ENCODE measurements around the gene SUCO. TPM values are rescaled to one million over a fixed set of nuclear protein-coding genes. Genes with fewer than 3 reads are reported as not detected.
A peak's percentile ranks its signal among the peaks of the same experiment; 100 is the strongest.

Gene SUCO
- total RNA-seq, 5 donors from 2014 or later (not counting 1 experiment from before 2014, with no cell fraction given) = 43.7 to 87.1 (median 47.9) TPM

DNA sequence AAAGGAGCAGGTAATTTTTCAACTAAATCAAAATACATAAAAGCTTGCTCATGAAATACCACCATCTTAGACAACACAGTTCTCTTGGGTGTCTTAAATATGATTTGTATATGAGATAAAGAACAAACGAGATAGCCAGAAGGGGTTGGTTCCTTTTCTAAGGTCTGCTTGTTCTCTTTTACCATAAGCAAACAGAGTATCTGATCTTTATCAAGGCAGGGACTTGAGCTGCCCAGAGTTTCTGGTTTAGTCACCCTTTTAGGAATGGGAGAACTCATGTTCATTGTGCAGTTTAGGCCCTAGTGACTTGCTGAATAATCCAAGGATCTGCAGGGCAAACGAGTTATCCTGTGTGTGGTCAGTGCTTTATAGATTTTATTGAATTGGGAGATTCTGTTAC, 3.0 kb upstream of the SUCO start:
- H3K27ac Mint-ChIP-seq = no peak overlapping the region
- peaks cover 21 to 34% (median 28%) of the 10 kb centered on the region in 3 donors for H3K4me1 Mint-ChIP-seq
- H3K27me3 Mint-ChIP-seq = peaks cover 2 to 8% of the 10 kb centered on the region in 2 donors
- ChIA-PET POLR2A (no interaction called here), CTCF (no interaction called here)
- WGBS (ENCODE audit: insufficient coverage) = 67% methylated on average over 1 of the region's 2 CpGs
- H3K4me3 ChIP-seq (ENCODE audit: control insufficient read depth in 1 of 2, extremely low read depth in 1 of 2, low read length in 1 of 2) = no peak overlapping the region
- H3K9me3 ChIP-seq = no peaks in the 10 kb centered on the region
- ATAC-seq (replicated peaks in 1 of 4) (no peak), DNase-seq (no peak)
- no peaks in the 10 kb centered on the region for H3K9me3 Mint-ChIP-seq
- H3K27ac ChIP-seq (ENCODE audit: low read length) = no peak overlapping the region
- no peaks in the 10 kb centered on the region for H3K36me3 ChIP-seq (ENCODE audit: control insufficient read depth in 2 of 2, extremely low read depth in 1 of 2, insufficient read depth in 1 of 2, low read length in 1 of 2)
- no peak overlapping the region for H3K4me3 Mint-ChIP-seq
- H3K4me1 ChIP-seq (ENCODE audit: control insufficient read depth in 1 of 2, extremely low read depth in 1 of 2, insufficient read depth in 2 of 2, low read length in 2 of 2) = peaks cover 0 to 15% of the 10 kb centered on the region in 2 experiments
- no peaks in the 10 kb centered on the region for H3K27me3 ChIP-seq (replicated peaks in 1 of 2; ENCODE audit: control insufficient read depth in 2 of 2, extremely low read depth in 1 of 2, insufficient read depth in 2 of 2, low read length in 1 of 2)
- H3K36me3 Mint-ChIP-seq = no peaks in the 10 kb centered on the region

DNA sequence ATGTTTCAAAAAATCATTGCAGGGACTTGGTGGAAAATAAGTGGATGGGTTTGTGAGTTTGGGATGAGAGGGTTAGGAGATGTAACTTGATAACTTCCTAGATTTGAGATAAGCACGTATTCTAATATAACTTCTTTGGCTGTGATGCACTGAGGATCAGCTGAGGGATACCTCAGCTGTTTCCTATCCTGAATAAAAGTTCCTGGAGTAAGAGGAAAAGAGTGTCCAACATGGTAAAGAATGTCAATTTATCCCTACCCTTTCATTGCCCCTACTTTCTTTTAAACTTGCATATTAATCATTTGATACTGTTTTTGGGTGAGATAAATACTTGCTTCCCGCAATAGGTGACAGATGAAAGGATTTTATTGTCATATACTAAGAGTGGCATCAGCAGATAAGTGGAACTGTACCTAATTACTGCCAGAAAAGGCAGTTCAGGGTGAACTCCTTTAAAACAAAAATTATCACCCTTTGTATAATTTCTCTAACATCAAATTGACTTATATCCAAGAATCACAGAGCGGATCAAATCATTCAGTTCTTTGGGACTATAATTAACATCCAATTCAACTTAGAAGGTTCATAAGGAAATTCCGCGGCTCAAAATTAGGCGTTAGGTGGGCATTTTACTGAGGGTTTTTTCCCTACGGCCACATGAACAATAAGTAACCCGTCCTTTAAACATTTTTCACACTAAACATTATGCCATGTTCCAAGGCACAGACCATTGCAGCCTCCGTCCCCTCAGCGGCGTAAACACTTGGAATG, 1.4 kb upstream of the SUCO start:
- ChIA-PET POLR2A (interaction anchor here (0.5 to 1.5 kb wide), 9 partner anchors 8 to 1337 kb away, joined by 3 to 10 read pairs (median 3); partner anchors contain the start of genes GAS5 (in 1 of the 2) and ZBTB37 (in 1 of the 2)), CTCF (interaction anchor here in 1 of 2 donors (0.7 to 1.0 kb wide), 5 partner anchors 12 to 88 kb away, joined by 3 to 4 read pairs (median 4); no protein-coding TSS in a partner anchor)
- Mint-ChIP-seq H3K4me1 (peaks cover 37 to 50% (median 44%) of the 10 kb centered on the region in 3 donors), H3K27me3 (peaks cover 2 to 8% of the 10 kb centered on the region in 2 donors), H3K4me3 (peak overlapping the region; percentile 94 to 95 (median 95)), H3K36me3 (no peaks in the 10 kb centered on the region), H3K27ac (peak overlapping the region; percentile 100), H3K9me3 (no peaks in the 10 kb centered on the region)
- DNase-seq (no peak), ATAC-seq (replicated peaks in 1 of 4) (no peak)
- H3K36me3 ChIP-seq (ENCODE audit: control insufficient read depth in 2 of 2, extremely low read depth in 1 of 2, insufficient read depth in 1 of 2, low read length in 1 of 2) = no peaks in the 10 kb centered on the region
- WGBS (ENCODE audit: insufficient coverage) = no CpG with 5 or more reads among the region's 11 CpGs
- no peaks in the 10 kb centered on the region for H3K27me3 ChIP-seq (replicated peaks in 1 of 2; ENCODE audit: control insufficient read depth in 2 of 2, extremely low read depth in 1 of 2, insufficient read depth in 2 of 2, low read length in 1 of 2)
- peak overlapping the region; percentile 82 to 85 for H3K4me3 ChIP-seq (ENCODE audit: control insufficient read depth in 1 of 2, extremely low read depth in 1 of 2, low read length in 1 of 2)
- H3K9me3 ChIP-seq = no peaks in the 10 kb centered on the region
- peak overlapping the region; percentile 100 for H3K27ac ChIP-seq (ENCODE audit: low read length)
- H3K4me1 ChIP-seq (ENCODE audit: control insufficient read depth in 1 of 2, extremely low read depth in 1 of 2, insufficient read depth in 2 of 2, low read length in 2 of 2) = peaks cover 0 to 26% of the 10 kb centered on the region in 2 experiments

DNA sequence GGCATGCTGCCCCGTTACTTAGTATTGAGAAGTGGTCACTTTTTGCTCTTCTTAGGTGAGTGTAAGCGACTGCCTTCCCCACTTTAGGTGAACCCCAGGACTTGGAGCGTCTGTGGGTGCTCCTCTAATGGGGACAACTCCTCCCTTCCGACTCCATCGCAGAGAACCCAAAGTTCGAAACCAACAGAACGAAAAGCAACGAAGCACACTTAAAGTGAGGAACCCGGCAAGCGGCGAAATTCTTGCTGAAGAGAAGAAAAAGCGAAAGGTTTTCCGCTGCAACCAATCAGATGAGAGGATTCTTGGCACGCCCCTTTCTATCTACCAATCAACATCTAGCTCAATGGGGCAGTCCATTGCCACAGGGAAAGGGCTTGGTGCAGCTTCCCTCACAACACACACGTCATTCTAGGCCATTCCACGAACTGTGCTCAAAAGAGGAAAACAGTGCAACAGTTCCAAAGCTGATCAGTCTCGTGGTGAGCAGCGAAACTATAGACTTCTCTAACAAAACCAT, 709 bp upstream of the SUCO start:
- no peaks in the 10 kb centered on the region for H3K9me3 ChIP-seq
- peak overlapping the region; percentile 100 for H3K27ac ChIP-seq (ENCODE audit: low read length)
- ChIA-PET POLR2A (interaction anchor here (0.5 to 1.5 kb wide), 12 partner anchors 10 to 1336 kb away, joined by 3 to 10 read pairs (median 3); partner anchors contain the start of genes GAS5 (in 1 of the 2) and ZBTB37 (in 1 of the 2)), CTCF (interaction anchor here in 1 of 2 donors (0.6 to 1.0 kb wide), 6 partner anchors 14 to 138 kb away, joined by 3 to 4 read pairs (median 4); no protein-coding TSS in a partner anchor)
- no peaks in the 10 kb centered on the region for H3K9me3 Mint-ChIP-seq
- no peaks in the 10 kb centered on the region for H3K36me3 ChIP-seq (ENCODE audit: control insufficient read depth in 2 of 2, extremely low read depth in 1 of 2, insufficient read depth in 1 of 2, low read length in 1 of 2)
- no peaks in the 10 kb centered on the region for H3K27me3 ChIP-seq (replicated peaks in 1 of 2; ENCODE audit: control insufficient read depth in 2 of 2, extremely low read depth in 1 of 2, insufficient read depth in 2 of 2, low read length in 1 of 2)
- H3K36me3 Mint-ChIP-seq = no peaks in the 10 kb centered on the region
- WGBS (ENCODE audit: insufficient coverage) = 0% methylated on average over 10 of the region's 18 CpGs
- peaks cover 2 to 8% of the 10 kb centered on the region in 2 donors for H3K27me3 Mint-ChIP-seq
- DNase-seq (peak in 34 of 35 experiments; percentile 71 to 96 (median 89)), ATAC-seq (replicated peaks in 1 of 4) (peak; percentile 73 to 79 (median 75))
- H3K4me1 Mint-ChIP-seq = peaks cover 41 to 55% (median 48%) of the 10 kb centered on the region in 3 donors
- peaks cover 0 to 26% of the 10 kb centered on the region in 2 experiments for H3K4me1 ChIP-seq (ENCODE audit: control insufficient read depth in 1 of 2, extremely low read depth in 1 of 2, insufficient read depth in 2 of 2, low read length in 2 of 2)
- H3K27ac Mint-ChIP-seq = peak overlapping the region; percentile 100
- H3K4me3 Mint-ChIP-seq = peak overlapping the region; percentile 94 to 95 (median 95)
- H3K4me3 ChIP-seq (ENCODE audit: control insufficient read depth in 1 of 2, extremely low read depth in 1 of 2, low read length in 1 of 2) = peak overlapping the region; percentile 82 to 85

DNA sequence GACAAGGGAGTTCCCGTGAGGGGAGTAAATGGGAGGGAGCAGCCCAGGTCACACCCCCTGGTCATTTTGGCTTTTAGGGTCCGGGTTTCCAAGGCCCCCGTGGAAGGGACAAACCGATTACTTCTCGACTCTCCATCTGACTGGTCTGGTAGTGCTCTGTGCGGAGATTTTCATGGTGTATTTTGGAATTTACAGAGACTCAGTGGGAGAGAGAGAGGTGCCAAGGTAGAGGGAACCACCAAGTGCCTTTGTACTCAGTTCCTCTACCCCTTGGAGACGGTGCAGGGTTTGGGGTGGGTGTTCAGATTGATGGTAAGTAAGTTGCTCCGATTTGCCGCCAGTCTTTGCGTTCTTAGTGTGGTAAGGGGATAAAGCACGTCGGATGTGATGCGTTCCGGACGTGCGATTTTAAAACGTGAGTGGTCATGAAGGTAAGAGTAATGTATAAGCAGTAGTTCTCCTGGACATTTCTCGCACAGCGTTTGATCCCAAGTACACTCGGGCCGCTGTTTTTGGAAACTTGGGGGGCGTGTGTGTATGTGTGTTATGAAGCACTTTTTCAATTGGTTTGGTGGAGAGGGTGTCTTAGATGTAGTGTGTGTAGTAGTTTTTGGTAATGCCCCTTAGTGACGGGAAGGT, 682 bp downstream of the SUCO start:
- H3K27me3 Mint-ChIP-seq = peaks cover 1 to 6% of the 10 kb centered on the region in 2 donors
- peak overlapping the region; percentile 85 to 93 for H3K4me3 ChIP-seq (ENCODE audit: control insufficient read depth in 1 of 2, extremely low read depth in 1 of 2, low read length in 1 of 2)
- ChIA-PET POLR2A (interaction anchor here in 1 of 2 donors (1.5 kb wide), 2 partner anchors 45 to 1335 kb away, joined by 3 to 10 read pairs; partner anchors contain the start of genes GAS5 and ZBTB37), CTCF (interaction anchor here in 1 of 2 donors (1.0 kb wide), 1 partner anchor 80 kb away, joined by 3 read pairs; no protein-coding TSS in a partner anchor)
- peak overlapping the region; percentile 100 for H3K27ac ChIP-seq (ENCODE audit: low read length)
- no peaks in the 10 kb centered on the region for H3K36me3 Mint-ChIP-seq
- peaks cover 0 to 28% of the 10 kb centered on the region in 2 experiments for H3K4me1 ChIP-seq (ENCODE audit: control insufficient read depth in 1 of 2, extremely low read depth in 1 of 2, insufficient read depth in 2 of 2, low read length in 2 of 2)
- DNase-seq (peak in 32 of 35 experiments; percentile 12 to 61 (median 36)), ATAC-seq (replicated peaks in 1 of 4) (no peak)
- H3K27me3 ChIP-seq (replicated peaks in 1 of 2; ENCODE audit: control insufficient read depth in 2 of 2, extremely low read depth in 1 of 2, insufficient read depth in 2 of 2, low read length in 1 of 2) = no peaks in the 10 kb centered on the region
- WGBS (ENCODE audit: insufficient coverage) = under 1% methylated on average over 20 of the region's 23 CpGs
- peak overlapping the region; percentile 94 to 95 (median 95) for H3K4me3 Mint-ChIP-seq
- H3K4me1 Mint-ChIP-seq = peaks cover 52 to 68% (median 59%) of the 10 kb centered on the region in 3 donors
- H3K36me3 ChIP-seq (ENCODE audit: control insufficient read depth in 2 of 2, extremely low read depth in 1 of 2, insufficient read depth in 1 of 2, low read length in 1 of 2) = no peaks in the 10 kb centered on the region
- no peaks in the 10 kb centered on the region for H3K9me3 ChIP-seq
- peak overlapping the region; percentile 100 for H3K27ac Mint-ChIP-seq
- no peaks in the 10 kb centered on the region for H3K9me3 Mint-ChIP-seq

DNA sequence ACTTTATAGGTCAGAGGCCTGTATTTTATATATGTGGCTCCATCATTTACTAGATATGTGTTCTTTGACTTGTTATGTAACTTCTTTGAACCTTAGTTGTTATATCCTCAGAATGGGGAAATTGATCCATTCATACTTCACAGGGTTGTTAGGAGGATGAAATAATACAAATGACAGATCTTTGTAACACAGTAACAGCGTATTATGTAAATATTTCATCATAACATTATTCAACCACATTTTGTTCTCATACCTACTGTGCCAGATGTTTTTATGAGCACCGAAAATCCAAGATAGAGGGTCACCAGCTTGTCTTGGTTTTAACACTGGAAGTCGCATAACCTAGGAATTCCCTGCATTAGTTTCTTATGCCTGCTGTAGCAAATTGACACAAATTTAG, 3.3 kb downstream of the SUCO start:
- ATAC-seq (replicated peaks in 1 of 4) = no peak
- no peak for DNase-seq
- H3K9me3 Mint-ChIP-seq = no peaks in the 10 kb centered on the region
- CTCF ChIA-PET = interaction anchor here in 1 of 2 donors (1.0 to 1.4 kb wide), 3 partner anchors 9 to 184 kb away, joined by 3 to 5 read pairs (median 3); no protein-coding TSS in a partner anchor
- Histone ChIP-seq H3K36me3 (ENCODE audit: control insufficient read depth in 2 of 2, extremely low read depth in 1 of 2, insufficient read depth in 1 of 2, low read length in 1 of 2) (no peaks in the 10 kb centered on the region), H3K27ac (ENCODE audit: low read length) (no peak overlapping the region), H3K4me3 (ENCODE audit: control insufficient read depth in 1 of 2, extremely low read depth in 1 of 2, low read length in 1 of 2) (no peak overlapping the region), H3K27me3 (replicated peaks in 1 of 2; ENCODE audit: control insufficient read depth in 2 of 2, extremely low read depth in 1 of 2, insufficient read depth in 2 of 2, low read length in 1 of 2) (no peaks in the 10 kb centered on the region), H3K9me3 (no peaks in the 10 kb centered on the region), H3K4me1 (ENCODE audit: control insufficient read depth in 1 of 2, extremely low read depth in 1 of 2, insufficient read depth in 2 of 2, low read length in 2 of 2) (peaks cover 0 to 38% of the 10 kb centered on the region in 2 experiments)
- H3K36me3 Mint-ChIP-seq = no peaks in the 10 kb centered on the region
- peaks cover 70 to 86% (median 74%) of the 10 kb centered on the region in 3 donors for H3K4me1 Mint-ChIP-seq
- WGBS (ENCODE audit: insufficient coverage) = 100% methylated on average over 1 of the region's 3 CpGs
- H3K4me3 Mint-ChIP-seq = peak overlapping the region in 1 of 3 donors; percentile 95
- no peaks in the 10 kb centered on the region for H3K27me3 Mint-ChIP-seq
- no peak overlapping the region for H3K27ac Mint-ChIP-seq
- POLR2A ChIA-PET = no interaction called here

Measured in T-cell (primary cell).